ENCODE data around the gene UTP14A. TPM values are rescaled to one million over a fixed set of nuclear protein-coding genes. Genes with fewer than 3 reads are reported as not detected.

The UTP14A gene
- total RNA-seq, 3 donors from 2014 or later, result 10.1 to 16.4 (median 12.8) TPM

DNA sequence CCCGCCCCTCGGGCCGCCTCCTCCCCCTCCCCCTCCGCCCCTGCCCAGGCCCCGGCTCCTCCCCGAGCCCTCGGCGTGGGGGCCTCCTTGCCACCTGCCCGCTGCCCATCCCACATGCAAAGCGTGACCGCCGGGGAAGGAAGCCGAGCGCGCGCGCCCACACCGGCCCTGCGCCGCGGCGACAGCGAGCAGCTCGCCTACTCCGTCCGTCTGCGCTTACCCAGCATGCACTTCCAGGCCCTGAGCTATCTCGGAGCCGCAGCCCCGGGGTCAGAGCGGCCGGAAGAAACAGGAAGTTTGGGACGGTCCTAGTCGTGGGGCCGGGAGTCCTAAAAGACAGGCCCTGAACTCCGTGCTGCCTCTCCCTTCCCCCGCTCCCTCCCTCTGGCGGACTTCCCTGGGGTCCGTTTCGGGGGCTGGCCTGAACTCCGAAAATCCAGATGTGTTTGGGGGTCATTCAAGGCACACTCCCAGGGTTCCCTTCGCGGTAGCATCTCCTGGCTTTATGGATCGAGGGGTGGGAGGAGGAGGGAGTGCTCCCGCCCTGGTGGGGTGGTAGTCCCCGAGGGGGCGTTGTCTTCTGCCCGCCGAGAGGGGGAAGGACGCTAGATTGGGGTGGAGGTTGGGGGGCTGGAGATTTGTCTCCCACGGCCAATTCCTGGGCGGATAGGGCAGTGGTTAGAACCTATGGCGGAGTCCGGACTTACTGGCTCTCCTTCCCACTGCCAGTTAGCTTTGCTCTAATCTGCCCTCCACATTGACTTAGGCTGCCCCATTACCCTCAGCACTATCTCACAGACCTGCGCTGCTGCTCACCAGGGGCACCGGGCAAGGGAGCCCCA, 51.5 kb downstream of the UTP14A start:
- Histone ChIP-seq H3K9me3 (no peaks in the 10 kb centered on the region), H3K4me1 (ENCODE audit: low read depth) (no peaks in the 10 kb centered on the region), H3K4me3 (no peak overlapping the region), H3K36me3 (ENCODE audit: low read depth) (no peaks in the 10 kb centered on the region)
- peak; percentile 71 to 87 (median 82) for DNase-seq
- TF ChIP-seq, protein P1, sequence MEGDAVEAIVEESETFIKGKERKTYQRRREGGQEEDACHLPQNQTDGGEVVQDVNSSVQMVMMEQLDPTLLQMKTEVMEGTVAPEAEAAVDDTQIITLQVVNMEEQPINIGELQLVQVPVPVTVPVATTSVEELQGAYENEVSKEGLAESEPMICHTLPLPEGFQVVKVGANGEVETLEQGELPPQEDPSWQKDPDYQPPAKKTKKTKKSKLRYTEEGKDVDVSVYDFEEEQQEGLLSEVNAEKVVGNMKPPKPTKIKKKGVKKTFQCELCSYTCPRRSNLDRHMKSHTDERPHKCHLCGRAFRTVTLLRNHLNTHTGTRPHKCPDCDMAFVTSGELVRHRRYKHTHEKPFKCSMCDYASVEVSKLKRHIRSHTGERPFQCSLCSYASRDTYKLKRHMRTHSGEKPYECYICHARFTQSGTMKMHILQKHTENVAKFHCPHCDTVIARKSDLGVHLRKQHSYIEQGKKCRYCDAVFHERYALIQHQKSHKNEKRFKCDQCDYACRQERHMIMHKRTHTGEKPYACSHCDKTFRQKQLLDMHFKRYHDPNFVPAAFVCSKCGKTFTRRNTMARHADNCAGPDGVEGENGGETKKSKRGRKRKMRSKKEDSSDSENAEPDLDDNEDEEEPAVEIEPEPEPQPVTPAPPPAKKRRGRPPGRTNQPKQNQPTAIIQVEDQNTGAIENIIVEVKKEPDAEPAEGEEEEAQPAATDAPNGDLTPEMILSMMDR (IDR thresholded peaks at IDR 0.05), result no peak
- intact Hi-C loops (cut with DNase I, micrococcal nuclease), result no loop called here
- ATAC-seq, result peak; percentile 77

DNA sequence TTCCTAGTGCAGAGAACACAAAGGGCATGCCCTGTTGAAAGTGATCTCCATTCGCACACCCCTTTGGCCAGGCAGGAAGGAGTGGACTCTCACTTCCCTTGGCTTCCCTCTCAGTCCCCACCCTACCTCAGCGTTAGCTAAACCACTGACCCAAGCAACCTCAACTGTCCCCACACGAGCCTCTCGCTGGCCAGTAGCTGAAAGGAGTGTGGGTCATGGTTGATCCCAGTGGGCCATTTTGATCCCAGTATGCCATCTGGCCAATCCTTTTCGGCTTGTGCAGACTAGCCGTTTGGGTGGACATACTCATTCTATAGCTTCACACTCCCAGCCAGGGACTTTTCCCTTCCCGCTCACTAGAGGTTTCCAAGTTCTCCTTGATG, 52.1 kb downstream of the UTP14A start:
- no peak for ATAC-seq
- intact Hi-C loops (cut with DNase I, micrococcal nuclease), result no loop called here
- H3K4me1 ChIP-seq (ENCODE audit: low read depth), result no peaks in the 10 kb centered on the region
- TF ChIP-seq, protein P1 (IDR thresholded peaks at IDR 0.05), result no peak
- no peaks in the 10 kb centered on the region for H3K36me3 ChIP-seq (ENCODE audit: low read depth)
- DNase-seq, result no peak
- no peaks in the 10 kb centered on the region for H3K9me3 ChIP-seq
- H3K4me3 ChIP-seq, result no peak overlapping the region

DNA sequence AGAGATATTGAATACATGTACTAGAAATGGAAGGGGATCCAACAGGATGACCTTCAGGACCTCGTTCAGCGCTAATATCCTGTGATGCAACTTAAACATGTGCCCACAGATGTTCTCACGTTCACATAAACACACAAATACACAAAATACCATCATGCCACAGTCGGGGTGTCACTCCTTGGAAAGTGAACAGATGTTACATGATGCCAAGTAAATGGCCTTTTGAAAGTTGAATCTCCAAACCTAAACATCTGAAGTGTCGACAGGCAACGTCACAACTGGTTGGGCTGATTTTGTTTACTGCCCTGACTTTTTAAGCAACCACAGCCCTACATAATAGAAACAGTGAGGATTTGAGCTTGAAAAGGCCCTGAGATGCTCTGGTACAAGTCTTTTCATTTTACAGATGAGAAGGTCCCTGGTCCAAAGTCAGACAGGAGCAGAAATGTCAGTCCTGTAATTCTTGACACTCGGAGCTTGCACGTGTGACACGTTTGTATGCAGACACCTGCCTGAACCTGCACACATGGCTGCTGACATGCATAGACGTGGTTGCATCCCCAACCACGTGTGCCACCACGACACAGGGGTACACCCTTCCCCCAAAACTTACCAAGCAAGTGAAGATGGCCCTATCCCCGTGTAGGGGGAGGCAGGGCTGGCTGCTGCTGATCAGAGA, 53.0 kb downstream of the UTP14A start:
- TF ChIP-seq, protein P1 (IDR thresholded peaks at IDR 0.05), result no peak
- intact Hi-C loops (cut with DNase I, micrococcal nuclease), result no loop called here
- H3K36me3 ChIP-seq (ENCODE audit: low read depth), result no peaks in the 10 kb centered on the region
- ATAC-seq (no peak), DNase-seq (no peak)
- no peaks in the 10 kb centered on the region for H3K4me1 ChIP-seq (ENCODE audit: low read depth)
- no peak overlapping the region for H3K4me3 ChIP-seq
- H3K9me3 ChIP-seq, result no peaks in the 10 kb centered on the region

DNA sequence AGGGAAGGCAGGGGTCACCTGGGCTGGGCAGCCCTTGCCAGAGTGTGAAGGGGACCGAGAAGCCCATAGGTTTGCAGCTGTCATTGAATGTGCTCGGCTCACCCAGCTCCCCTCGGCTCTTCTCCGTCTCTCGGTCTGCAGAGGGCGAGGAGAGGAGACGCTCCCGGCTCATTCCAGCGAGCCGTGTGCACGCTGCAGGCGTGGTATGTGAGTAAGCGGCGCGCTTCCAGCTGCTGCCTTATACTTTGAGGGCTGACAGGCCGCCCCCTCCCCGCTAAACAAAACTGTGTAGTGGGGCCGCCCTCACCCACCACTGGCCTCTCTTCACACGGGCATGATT, 53.5 kb downstream of the UTP14A start:
- ATAC-seq, result peak; percentile 37
- Histone ChIP-seq H3K4me1 (ENCODE audit: low read depth) (no peaks in the 10 kb centered on the region), H3K4me3 (no peak overlapping the region), H3K9me3 (no peaks in the 10 kb centered on the region), H3K36me3 (ENCODE audit: low read depth) (no peaks in the 10 kb centered on the region)
- TF ChIP-seq, protein P1 (IDR thresholded peaks at IDR 0.05), result no peak
- peak in 2 of 3 donors; percentile 42 to 55 for DNase-seq
- intact Hi-C loops (cut with DNase I, micrococcal nuclease), result no loop called here

DNA sequence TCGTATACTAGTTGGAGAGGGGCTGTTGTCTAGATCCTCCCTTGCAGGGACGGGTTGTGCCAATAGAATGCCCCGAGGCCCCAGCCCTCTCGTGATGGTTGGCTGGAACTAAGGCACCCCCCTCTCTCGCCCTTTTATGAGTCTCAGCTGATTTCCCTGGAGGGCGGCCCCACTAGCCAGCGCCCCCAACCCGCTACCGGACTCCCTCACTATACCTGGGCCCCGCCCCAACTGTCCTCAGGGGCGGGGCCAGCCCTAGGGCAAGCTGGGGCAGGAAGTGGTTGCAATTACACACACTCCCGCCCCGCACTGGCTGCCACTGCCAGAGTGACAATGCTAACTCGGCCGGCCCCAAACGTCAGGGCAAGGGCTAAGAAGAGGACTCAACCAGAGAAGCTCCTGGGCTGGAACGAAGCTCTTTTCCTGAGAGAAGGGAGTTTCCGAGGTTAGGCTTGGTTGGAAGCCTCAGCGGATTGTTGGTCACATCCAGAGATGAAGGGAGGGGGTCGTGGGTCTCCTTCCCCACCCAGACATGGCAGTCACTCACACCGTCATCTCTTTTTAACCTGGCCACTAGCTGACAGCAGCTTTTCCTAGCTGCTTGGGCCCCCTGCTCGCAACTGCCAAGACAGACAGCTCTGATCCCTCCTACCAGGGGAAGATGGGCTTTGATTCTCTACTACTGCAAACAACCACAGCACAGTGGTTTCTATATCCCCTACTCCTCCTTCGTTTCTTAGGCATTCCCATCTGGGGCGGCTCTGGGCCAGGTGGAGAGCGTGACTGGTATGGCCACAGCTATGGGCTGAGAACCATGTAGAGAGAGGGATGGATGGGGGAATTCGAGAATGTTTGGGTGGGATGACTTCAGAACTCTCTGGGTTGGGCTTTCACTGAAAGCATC, 55.5 kb downstream of the UTP14A start:
- DNase-seq, result peak; percentile 83 to 90 (median 87)
- intact Hi-C loops (cut with DNase I, micrococcal nuclease), result no loop called here
- Histone ChIP-seq H3K4me3 (no peak overlapping the region), H3K36me3 (ENCODE audit: low read depth) (no peaks in the 10 kb centered on the region), H3K9me3 (no peaks in the 10 kb centered on the region), H3K4me1 (ENCODE audit: low read depth) (no peaks in the 10 kb centered on the region)
- peak; percentile 92 for ATAC-seq
- TF ChIP-seq, protein P1 (IDR thresholded peaks at IDR 0.05), result no peak
